Measurements from ENCODE around the gene DCX.

DNA sequence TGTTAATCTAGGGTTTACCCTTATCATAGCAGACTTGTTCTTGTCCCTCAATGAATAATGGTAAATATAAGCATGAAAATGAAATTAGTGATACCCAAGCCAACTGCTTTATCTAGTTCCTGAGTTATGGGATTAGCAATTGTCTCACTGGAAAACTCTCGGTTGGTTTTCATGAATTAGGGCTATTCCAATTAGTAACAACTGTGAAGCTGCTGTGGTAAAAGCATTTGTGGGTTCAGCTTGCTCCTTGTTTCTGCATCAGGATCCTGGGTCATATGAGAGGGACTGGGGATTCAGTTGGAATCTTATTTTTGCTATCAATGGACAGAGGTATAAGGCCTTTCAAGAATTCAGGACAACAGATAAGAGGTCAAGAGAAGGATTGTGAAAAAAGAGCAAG lies 50.2 kb downstream of the DCX start:
- TF ChIP-seq GATA3 (IDR thresholded peaks at IDR 0.05; ENCODE audit: low read depth, low read length) (no peak), GATA2 (IDR thresholded peaks at IDR 0.05; ENCODE audit: low read depth, low read length) (no peak)
